Lung microvascular endothelial cell (primary cell): ENCODE results near the gene ABHD15. TPM values are rescaled to one million over a fixed set of nuclear protein-coding genes. Genes with fewer than 3 reads are reported as not detected.

Experiments
- DNase-seq, 2 donors: peaks; one replicate each; pipeline versions ENCODE4 v3.0.0 to v3.0.0-alpha.2; 2010; ENCODE audit warnings: low read depth in 2 of 2
- total RNA-seq: library from RNA; depleted of rRNA; stranded (reverse); fragments of >200 nt; gene quantifications from 2 replicates; pipeline ENCODE4 v1.2.1, GENCODE V29; 2014

The ABHD15 gene
- total RNA-seq, 1 donor from 2014 or later: 4.2 TPM

DNA sequence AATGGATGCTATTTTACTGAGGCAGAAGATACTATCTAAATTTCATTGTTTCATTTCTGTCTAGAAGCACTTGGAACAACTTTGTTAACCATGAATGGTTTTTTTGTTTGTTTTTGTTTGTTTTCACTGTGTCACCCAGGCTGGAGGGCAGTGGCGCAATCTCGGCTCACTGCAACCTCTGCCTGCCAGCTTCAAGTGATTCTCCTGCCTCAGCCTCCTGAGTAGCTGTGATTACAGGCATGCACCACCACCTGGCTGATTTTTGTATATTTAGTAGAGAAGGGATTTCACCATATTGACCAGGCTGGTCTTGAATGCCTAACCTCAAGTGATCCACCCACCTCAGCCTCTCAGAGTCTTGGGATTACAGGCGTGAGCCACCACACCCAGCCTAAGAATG is 40.5 kb downstream of the ABHD15 start:
- DNase-seq: no peak

DNA sequence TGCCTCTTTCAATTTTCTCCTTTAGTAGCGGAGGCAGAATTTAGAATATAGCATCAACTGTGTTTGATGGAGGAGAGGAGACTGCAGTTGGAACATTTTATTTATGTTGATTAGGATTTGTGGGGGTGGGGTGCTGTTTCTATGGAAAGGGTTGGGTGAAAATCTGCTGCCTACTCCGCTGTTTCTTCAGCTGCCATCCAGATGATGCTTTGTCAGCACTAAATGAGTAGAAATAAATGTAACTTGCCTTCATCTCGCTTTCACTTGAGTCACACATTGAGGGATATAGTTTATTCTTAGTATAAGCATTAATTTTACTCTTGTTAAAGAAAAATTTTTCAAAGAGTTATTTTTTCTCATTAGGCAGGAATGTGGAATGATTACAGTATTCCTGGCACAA is 42.1 kb downstream of the ABHD15 start:
- DNase-seq: no peak

DNA sequence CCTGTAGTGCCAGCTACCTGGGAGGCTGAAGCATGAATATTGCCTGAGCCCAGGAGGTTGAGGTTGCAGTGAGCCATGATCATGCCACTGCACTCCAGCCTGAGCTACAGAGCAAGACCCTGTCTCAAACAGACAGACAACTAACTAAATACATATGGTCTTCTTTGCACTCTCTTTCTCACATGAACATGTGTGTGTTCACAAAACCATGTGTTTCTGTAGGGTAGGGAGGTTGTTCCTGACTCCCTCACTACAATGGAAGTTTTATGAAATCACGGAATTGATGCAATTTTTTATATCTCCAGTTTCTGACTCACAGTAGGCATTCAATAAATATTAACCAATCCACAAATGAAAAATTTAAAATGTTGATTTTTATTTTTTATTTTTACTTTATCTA is 48.5 kb downstream of the ABHD15 start:
- DNase-seq: no peak

DNA sequence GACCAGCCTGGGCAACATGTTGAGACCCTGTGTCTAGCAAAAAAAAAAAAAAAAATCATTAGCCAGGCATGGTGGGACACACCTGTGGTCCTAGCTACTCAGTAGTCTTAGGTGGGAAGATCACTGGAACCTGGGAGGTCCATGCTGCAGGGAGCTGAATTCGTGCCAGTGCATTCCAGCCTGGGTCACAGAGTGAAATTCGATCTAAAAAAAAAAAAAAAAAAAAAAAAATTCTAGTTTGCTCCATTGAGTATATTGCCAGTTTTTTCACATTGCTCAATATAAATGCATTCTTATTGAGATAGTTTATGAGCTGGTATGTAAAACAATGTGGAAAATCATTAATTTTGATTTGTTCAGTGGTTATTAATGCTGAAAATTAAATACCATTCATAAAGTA is 52.0 kb downstream of the ABHD15 start:
- DNase-seq: no peak

DNA sequence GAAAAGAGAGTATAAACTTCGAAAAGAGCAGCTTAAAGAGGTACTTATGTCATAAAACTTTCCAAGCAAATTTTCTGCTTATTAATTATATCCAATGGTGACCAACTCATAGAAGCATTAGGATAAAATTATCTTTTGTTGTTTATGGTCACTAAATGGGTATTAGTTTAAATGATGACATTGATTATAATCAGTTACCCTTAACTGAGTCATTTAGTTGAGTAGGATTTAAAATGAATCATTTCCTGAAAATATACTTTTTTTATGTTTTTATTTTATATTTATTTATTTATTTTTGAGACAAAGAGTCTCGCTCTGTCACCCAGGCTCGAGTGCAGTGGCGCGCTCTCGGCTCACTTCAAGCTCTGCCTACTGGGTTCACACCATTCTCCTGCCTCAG is 55.9 kb downstream of the ABHD15 start:
- peak in 1 of 2 donors; percentile 22 for DNase-seq

Other genes starting within 250 kb of the ABHD15 start
- gene TAOK1, start 176.7 kb downstream of the ABHD15 start, total RNA-seq: 31.8 and 41.1 TPM in 2 replicates
- 17.7 and 29.2 TPM in 2 replicates for gene TP53I13, start 1.7 kb upstream of the ABHD15 start, total RNA-seq
- gene GIT1, start 22.6 kb upstream of the ABHD15 start, total RNA-seq: 25.1 and 35.7 TPM in 2 replicates
- 3.1 and 4.8 TPM in 2 replicates for gene ANKRD13B, start 26.1 kb upstream of the ABHD15 start, total RNA-seq
- gene CORO6, start 55.9 kb upstream of the ABHD15 start, total RNA-seq: 0.40 and 0.87 TPM in 2 replicates